ENCODE results near the gene ARFGEF3.

The ARFGEF3 gene

DNA sequence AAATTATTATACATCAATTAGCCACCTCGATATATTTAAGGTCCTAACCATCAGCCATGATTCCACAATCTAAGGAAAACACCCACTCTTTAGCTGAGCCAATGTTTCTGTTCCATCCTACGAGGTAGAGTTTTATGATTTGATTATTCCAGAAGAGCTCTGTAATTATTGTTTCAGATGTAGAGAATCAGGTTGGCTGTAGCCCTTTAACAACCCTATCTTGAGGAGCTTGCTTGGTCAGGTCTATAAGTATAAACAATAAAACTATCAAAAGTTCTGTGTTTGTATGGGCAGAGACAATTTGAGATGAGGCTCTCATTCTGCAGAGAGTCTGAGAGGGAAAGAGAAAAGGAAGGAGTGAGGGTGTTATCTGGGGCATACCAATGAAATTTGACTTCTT, 56.7 kb downstream of the ARFGEF3 start, which contains the start of gene PBOV1:
PBOV1 (minus strand) TSS at position 43 of the 400 bp plus-strand sequence. CDS start 96 bp downstream, outside the sequence.
- no peak for DNase-seq

DNA sequence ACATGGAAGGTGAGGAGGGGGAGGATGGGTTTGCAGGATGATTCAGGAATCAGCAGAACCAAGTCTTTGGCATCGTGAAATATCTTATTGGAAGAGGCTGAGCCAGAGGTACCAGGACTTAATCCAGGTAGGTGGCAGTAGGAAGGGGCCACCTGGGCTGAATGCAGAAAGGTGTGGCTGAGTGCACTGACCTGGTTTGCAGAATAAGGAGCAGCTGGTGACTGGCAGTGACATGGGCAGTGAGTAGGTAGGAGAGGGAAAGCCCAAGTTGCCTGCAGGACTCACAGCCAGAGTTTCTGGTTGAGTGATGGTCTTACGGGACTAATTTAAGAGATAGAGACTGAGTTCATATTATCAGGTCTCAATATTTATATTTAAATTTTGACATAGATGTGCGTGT, 57.7 kb downstream of the ARFGEF3 start:
- DNase-seq = no peak

DNA sequence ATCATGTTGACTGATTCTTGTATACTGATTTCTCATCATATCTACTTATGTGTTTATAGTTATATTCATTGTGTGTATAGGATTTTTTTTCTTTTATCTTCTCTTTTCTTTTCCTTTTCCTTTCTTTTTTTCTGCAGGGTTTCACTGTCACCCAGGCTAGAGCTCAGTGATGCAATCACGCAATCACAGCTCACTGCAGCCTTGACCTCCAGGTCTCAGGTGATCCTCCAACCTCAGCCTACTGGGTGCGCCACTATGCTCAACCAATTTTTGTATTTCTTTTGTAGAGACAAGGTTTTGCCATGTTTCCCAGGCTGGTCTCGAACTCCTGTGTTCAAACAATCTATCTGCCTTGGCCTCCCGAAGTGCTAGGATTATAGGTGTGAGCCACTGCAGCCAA, 58.2 kb downstream of the ARFGEF3 start:
- no peak for DNase-seq

DNA sequence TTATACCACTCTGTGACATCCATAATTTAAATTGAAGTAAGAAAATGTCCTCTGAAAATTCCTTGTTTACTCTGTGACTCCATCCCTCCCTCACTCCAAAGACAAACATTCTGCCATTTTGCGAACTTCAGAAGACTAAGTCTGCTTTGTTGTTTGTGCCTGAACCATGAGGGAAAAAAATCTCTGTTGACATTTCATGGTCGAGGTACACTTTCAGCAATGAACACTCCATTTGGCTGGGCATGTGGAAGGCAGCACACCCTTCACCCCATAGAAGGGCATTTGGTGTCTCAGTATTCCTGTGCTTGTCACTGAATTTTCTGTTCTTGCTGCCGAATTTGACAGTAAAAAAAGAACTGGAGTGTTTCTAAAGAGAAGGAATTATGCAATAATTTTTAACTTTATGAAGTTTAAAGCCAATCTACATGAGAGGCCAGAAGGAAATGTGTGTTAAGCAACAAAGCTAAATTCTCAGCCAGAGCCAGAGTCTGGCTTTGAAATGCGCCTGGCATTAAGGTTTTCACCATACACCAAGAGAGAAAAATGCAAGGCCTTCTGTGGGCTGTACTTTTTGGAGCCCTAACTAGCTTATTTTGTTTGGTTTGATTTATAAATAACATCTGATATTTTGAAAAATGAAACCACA, 61.3 kb downstream of the ARFGEF3 start:
- no peak for DNase-seq

DNA sequence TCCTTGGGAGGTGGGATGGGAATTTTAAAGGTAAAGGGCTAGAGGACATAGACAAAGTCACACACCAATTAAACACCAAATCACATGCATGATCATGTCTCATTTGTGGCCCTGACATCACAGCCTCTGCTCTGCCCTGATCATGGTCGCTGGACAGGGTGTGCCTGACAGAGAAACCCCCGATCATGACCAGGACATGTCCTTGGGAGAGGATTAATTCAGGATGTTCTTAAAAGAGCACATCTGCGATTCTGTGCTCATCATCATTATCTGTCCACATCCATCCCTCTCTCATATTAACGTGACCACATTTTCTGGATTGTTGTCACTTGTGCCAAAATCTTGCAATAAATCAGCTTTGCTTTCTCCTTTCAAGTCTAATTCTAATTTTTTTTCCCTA, 64.2 kb downstream of the ARFGEF3 start:
- no peak for DNase-seq

DNA sequence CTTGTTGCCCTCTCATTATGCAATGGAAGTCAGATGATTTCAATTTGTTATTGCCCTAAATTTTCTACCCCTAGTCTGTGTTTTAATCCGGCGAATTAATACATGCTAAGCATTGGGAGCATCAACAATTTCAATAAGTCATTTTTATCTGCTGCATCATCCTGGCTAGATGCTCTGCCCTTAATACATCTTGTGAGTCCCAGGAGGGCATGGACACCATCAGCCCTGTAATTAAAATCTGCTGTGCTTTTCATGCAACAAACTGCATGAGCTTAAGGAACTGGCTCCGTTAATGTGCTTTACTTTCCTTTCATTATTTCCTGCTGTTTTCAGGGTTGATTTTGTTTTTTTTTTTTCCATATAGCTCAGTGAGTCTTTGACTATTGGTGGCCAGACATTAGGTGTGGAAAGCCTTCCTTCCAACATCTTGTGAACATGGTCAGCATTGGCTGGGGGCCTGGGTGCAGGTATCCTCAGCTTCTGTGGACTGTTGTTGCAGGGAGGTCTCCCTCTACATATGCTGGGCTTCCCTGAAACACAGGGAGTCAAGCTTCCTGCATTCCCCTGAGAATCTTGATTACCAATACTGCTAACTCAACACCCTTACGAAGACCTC, 65.1 kb downstream of the ARFGEF3 start:
- DNase-seq = no peak

DNA sequence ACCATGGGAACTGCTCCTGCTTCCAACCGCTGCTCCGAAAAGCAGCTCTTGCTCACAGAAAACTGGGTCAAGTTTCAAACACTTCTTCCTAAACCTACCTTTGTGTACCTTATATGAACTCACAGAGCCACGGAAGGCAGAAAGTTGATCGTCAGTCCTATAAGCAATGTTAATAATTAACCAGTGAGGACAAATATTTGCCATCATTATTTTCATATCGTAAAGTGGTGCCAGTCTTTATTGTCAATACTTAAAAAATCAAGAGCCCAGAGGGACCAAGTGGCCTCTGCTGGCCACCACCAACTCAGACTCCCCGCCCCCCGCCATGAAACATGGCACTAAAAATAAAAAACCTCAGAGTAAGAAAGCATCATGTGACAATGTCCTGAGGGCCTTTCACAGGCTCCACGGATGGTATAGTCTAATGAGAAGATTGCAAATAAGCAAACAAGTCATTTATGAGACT, 65.6 kb downstream of the ARFGEF3 start:
- DNase-seq = no peak

DNA sequence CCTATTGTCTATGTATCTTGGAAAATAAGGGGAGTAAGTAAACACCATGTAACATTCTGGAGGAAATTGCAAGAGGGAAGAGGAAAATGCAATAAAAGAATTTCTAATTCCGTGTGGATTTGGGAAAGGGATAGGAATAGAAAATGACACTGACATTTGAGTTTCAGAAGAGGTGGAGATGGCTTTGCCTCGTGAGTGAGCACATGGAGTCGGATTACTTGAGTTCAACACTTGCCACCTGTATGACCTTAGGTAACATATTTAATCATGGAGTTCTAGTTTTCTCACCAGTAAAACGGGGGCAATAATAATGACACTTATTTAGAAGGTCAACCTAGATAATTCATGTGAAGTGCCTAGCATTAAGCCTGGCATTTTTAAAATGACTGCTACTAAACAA, 67.3 kb downstream of the ARFGEF3 start:
- DNase-seq = no peak

DNA sequence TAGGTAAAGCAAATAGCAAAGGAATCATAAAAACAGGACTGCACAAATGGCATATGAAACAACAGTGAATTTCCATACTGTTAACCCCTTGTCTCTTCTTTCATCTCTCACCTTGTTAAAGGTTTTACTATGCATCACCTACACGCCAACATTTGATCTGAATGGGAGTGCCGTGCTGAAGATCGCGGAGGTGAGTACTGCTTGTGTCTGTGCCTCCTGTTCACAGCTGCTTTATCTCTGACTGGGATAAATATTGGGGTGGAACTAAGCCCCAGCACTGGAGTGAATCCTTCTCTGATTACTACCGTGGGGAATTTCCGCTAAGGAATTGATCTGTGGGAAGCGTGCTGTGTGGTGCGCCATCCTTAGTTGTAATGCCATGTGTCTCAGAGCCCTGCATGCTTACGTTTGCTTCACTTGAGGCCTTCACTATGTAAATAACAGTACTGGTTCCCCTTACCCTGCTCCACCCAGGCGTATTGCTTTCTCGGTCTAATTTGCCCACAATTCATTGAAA, 68.0 kb downstream of the ARFGEF3 start:
- no peak for DNase-seq

DNA sequence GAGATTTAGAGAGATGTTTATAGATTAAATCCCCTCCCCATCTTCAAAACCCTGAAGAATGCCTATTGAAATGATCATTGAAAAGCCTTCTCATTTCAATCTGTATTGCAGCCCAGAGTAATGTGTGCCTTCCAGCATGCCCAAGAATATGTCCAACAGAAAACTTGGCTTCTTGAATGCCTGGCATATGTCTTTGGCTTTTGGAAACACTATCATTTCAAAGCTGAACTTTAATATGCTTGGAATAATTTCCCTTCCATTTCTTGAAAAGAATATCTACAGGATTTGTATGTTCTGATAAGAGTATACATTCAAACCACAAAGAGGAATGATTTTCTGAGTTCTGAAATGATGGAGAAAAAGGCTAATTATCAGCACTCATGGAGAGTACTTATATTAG, 68.5 kb downstream of the ARFGEF3 start:
- no peak for DNase-seq

DNA sequence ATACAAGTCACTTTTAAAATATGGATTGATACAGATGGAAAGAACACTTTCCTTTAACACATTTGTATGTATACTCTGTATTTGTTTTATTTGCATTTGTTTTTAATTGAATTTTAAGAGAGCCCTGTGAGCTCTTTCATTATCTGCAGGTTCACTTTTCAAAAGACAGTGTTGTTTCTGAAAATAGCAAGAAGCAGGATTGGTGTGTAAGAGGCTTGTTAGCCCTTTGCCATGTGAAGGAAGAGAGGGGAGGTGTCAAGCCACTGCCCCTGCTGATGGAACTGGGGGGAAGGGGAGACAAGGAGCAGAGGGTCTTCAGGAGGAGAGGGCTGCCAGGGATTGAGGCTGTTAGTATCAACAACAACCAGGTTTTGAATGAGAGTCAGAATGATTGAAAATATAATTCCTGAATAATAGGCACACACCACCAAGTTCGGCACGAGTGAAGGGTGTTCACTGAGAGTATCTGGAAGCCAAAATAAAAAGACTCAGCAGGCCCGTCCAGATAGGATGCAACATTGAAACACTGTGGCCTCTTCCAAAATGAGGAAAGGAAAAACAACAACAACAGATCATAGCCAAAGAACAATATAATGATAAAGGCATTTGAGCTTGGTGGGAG, 69.1 kb downstream of the ARFGEF3 start:
- DNase-seq = no peak

DNA sequence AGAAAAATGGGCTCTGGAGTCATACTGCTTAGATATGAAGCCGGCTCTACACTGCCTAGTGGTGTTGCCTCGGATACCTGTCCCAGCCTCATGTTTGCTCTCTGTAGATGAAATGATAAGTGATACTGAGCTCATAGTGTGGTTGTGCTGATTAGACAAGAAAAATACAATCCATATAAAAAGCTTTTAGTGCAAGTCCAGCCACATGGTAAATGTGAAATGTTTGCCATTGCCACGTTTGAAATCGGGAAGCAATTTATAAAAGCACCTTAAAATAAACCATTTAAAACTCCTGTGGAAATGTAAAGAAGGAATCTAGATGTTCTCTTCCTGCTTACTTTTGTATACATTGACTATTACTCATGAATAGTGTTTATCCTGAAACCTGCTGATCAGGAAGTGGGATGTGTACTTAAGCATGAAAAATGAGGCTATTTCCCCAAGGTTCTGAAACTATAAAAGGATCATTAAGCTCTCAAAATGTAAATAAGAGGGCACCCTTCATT, 69.7 kb downstream of the ARFGEF3 start:
- DNase-seq = no peak

DNA sequence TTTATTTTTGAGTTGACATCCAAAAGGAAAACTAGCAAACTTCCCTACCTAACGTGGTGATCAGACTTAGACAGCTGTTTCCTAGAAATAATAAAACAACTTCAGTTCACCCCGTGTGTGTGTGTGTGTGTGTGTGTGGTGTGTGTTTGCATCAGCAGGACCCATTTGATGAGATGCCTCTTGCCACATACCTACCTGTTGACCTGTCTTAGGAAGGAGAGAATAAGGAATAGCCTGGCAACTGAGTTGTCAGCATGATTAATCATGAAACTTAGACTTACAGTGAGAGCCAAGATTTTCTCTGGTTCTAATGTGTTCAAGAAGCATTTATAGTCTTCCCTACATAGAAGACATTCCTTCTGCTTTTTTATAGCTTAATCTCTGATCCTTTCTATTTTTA, 72.6 kb downstream of the ARFGEF3 start:
- no peak for DNase-seq

DNA sequence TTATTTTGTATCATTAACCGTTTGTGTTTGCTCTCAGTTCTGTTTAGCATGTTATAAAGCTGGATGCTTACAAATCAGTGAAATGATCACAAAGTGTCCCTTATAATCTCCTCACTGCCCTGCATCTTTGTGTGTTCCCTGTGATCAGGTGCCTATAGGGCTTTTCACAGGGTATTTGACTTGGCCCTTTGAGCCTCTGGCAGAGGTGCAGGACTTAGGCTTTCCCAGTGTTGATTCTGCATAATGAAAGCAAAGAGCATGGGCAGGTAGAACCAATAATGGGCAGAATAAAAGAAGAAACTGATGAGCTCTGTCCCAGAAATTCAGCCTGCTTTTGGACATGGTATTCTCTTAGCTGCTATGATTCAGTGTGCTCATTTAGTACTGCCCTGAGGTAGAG, 73.5 kb downstream of the ARFGEF3 start:
- DNase-seq = no peak

DNA sequence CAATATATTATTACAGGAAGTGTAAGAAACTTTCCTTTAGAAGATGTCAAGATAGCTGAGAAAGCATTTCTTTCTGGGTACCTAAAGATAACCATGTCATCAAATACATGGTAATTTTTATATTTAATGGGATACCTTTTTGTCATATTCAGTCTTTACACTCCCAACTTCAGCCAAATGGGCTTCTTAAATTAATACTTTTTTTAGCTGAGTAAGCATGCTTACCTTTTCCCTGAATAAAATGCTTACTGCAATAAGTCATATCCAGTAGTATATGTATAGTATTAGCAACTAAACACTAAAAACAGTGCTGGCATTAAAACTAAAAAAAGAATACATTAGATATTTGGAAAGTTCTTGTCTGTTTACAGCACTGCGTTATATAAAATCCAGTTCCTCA, 74.0 kb downstream of the ARFGEF3 start:
- no peak for DNase-seq

DNA sequence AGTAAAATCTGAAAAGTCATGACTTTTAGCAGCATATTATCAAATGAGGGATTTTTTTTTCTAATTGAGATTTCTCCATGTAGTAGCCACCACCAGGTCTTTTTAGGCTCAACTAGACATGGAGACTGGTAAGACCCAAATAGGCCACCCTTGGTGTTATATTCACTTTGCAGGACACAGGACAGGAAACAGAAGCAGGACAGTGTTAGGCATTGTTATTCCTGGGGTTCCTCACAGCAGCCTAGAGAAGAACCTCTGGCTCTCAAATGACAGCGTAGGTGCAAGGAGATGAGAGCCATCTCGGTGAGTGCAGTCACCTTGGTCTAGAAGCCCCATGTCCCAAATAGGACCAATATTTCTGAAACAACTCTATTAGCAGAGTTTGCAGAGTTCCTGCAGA, 75.7 kb downstream of the ARFGEF3 start:
- DNase-seq = no peak

DNA sequence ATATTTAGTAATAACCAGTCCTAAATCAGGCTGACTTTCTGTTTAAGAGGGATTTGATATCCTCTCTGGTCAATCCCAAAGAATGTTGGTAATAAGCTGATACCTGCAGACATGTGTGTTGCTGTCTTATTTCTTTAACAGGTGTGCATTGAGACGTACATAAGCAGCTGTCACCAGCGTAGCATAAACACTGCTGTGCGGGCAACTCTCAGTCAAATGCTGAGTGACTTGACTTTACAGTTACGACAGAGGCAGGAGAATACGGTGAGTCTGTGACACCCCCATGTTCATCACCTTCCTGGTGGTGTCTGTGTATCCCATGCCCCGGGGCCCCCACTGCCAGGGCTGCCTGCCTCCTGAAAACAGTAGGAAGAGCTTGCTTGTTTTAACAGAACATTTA, 76.6 kb downstream of the ARFGEF3 start:
- DNase-seq = no peak

DNA sequence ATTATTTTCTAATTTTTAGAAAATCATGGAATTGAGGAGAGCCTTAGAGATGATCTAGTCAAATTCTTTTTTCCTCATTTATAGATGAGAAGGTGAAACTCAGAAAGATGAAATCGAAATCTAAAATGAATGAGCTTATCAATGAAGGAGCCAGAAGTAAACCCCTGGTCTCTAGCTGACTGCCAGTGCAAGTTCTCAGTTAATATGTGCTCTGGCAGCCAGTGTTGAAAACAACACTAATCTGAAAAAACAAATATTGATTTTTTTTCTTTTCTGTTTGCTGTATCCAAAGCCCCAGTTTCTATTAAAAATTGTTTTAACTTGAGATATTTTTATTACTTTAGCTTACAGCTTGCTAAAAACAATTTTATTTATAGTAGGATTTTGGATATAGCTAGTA, 78.0 kb downstream of the ARFGEF3 start:
- no peak for DNase-seq

DNA sequence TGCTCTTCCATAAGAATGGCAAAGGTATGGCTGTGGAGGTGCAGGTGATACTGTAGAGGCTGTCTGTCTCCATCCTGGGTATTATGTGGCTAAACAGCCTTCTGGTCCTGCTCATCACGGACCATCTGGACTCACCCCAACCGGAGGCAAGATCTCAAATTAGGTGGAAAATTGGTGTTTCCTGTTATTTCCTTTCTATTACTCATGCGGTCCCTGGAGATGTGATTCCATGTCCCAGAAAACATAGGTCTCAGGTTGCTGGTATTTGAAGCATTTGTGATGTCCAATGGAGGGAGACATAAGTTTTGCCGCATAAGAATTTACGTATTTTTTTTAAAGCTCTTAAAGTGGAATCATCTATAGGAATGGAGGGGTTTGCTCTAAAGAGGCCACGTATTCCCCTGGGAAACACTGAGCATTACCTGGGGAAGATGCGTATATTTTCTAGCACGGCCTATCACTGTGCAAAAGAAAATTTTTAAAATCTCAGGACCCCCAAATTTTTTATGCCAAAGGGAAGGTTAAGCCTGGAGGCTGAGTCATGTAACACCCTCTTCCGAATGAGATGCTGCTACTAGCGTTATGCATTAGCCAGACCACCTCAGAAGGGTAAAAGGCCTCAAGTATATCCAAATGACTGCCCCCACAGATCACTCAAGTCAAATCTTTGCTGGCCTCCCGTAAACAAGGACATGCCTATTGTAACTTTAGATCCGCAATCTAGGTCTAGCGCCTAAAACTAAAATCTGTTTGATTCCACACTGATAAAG, 78.9 kb downstream of the ARFGEF3 start:
- peak; percentile 77 for DNase-seq

DNA sequence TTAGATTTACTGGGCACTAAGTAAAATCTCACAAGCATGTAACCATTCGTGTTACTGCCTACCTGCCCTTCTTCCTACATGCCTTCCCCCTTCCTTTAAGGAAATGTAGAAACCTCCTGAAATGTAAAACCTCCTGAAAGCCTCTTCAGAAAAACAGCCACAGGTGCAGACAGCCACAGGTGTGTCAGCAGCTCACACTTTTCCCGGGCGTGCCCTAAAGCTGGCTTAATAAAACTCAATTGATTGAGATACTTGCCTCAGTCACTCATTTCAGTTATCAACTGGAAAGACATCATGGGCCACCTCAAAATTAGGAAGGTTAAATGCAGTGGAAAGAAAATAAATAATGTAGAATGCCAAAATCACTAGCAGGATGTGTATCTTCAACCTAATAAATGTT, 79.6 kb downstream of the ARFGEF3 start:
- no peak for DNase-seq

DNA sequence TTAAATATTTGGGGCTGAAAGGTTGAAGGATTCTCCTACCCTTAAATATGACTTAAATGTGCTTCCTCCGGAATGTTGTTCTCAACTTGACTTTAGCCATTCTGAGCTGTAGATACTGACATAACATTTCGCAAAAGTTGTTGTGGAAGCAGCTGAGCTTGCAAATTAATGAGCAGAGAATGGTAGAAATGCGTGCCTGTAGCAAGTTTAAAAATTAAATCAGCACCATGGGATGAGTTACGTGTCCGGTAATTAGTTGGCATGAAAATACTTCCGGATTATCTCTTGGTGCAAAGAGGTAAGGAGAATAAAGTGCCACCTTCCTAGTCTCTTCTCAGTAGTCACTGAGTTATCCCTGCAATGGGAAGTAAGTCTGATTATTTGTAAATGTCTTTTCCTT, 80.2 kb downstream of the ARFGEF3 start:
- no peak for DNase-seq

DNA sequence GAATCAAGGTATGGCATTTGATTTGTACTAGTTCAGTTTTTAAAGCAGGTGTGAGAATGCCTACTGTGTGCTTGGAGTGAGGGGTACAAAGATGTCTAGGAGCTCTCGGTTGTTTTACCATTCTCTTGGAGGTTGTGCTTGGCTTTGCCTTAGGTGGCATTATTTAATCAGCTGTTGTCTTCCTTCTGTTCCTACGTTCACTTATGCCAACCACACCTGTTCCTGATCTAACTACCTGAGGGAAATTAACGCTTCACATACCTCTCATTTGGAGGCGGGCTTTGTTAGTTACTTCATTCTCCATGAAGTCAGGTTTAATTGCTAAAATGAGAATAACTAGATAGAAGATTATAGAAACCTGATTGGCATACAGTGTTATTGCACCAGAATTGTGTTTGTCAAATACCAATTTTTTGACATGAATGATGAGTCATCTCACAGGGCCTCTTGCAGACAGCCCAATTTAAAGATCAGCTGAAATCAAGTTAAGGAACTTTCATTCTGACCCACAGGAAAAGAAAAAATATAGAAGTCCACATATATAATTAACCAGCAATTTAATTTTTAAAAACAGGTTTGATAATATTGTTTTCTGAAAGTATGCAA, 81.4 kb downstream of the ARFGEF3 start:
- no peak for DNase-seq

DNA sequence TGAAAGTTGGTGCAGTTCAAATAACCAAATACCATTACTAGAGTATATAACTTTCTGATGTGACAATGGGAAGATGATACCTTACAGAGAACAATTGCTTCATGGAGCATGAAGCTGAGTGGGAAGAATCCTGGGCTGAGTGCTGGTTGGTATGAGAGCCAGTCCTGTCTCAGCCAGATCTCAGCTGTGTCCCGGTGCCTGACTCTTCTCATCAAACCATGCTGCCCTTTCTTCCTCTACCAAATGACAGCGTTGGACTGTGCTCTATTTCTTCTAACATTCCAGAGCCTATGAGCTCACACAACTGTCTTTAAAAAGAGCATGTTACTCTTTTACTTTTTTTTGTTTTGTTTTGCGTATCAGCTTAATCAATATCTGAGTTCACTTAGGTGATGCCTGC, 84.0 kb downstream of the ARFGEF3 start:
- DNase-seq = no peak

Measured in DMS 273 treated with DMSO at 0.1 percent for 48 hours (cell line).